Hepatocyte (in vitro differentiated cells): Measurements from ENCODE around the gene CALB2.

Experiments
- CTCF ChIP-seq: fragments of 200-600 bp; sonication (generic); IDR thresholded peaks from 2 replicates; pipeline ENCODE4 v1.5.1; 2016; ENCODE audit warnings: antibody characterized with exemption, mild to moderate bottlenecking; ENCODE audit not compliant: poor library complexity
- EZH2 ChIP-seq: fragments of 200-600 bp; sonication (generic); IDR thresholded peaks from 2 replicates; pipeline ENCODE4 v1.6.1; 2016; ENCODE audit warnings: antibody characterized with exemption, mild to moderate bottlenecking, borderline replicate concordance

GRCh38 chr16:71421911-71422310 is 63.4 kb downstream of the CALB2 start:
- peak; percentile 14 for TF ChIP-seq CTCF
- TF ChIP-seq EZH2, result no peak
